Motor neuron (in vitro differentiated cells): Measurements from ENCODE around the gene LIAS. TPM values are rescaled to one million over a fixed set of nuclear protein-coding genes. Genes with fewer than 3 reads are reported as not detected.
"Not testable (repeated sequence)": the region's sequence is repeated elsewhere in the genome, so short reads cannot be mapped to it uniquely, and the experiment has no call there.

Source experiments
- ATAC-seq, 8 experiments: fragments of 200-7000 bp; cut with Tn5 transposase; replicated peaks in 6 of 8; 2 replicates each; pipeline ENCODE4 v1.8.0; 2021; ENCODE audit warnings: mild to moderate bottlenecking in 8 of 8, moderate library complexity in 8 of 8
- H3K27ac ChIP-seq, 2 donors: fragments of 250-450 bp; sonication (Bioruptor Pico); 2 replicates each; pipeline ENCODE4 v1.9.0; 2021; ENCODE audit warnings: antibody characterized with exemption in 2 of 2, mild to moderate bottlenecking in 2 of 2, moderate library complexity in 1 of 2
- H3K4me1 ChIP-seq, 2 donors: fragments of 250-450 bp; sonication (Bioruptor Pico); replicated peaks in 1 of 2; 2 replicates each; pipeline ENCODE4 v1.6.1; 2021; ENCODE audit warnings: antibody characterized with exemption in 2 of 2, mild to moderate bottlenecking in 2 of 2, moderate library complexity in 1 of 2
- H3K4me3 ChIP-seq, 5 donors: fragments of 250-450 bp; sonication (Bioruptor Pico); 2 replicates each; pipeline ENCODE4 v1.9.0; 2021; ENCODE audit warnings: antibody characterized with exemption in 5 of 5, mild to moderate bottlenecking in 5 of 5, moderate library complexity in 4 of 5
- WGBS, 10 experiments: fragments of 450-650 bp; shearing (Covaris generic); methylation state at CpG; one replicate each; pipeline ENCODE4 v1.0.0; 2022; 5-methylcytosine and 5-hydroxymethylcytosine counted together
- in situ Hi-C, 9 experiments: fragments of 400-800 bp; cut with MboI; loops; one replicate each; pipeline ENCODE4 v1.15.0; 2021; ENCODE audit warnings: low sequenced_read_pairs in 9 of 9, low pct_unique_long_range_greater_than_20kb in 2 of 9; ENCODE audit not compliant: unreplicated experiment in 9 of 9
- total RNA-seq, 8 experiments: library from RNA; unstranded; fragments of 300-600 nt; gene quantifications; 2 replicates each; pipeline versions ENCODE4 v1.2.3 to v1.2.4, GENCODE V29; 2022

Gene LIAS
- 10 to 100 TPM; 15.1 to 35.0 (median 21.6) TPM for total RNA-seq

GRCh38 chr4:39458505-39459300, at the start of gene LIAS, which contains the start of gene RPL9:
Gene LIAS (plus strand): TSS chr4:39459056. CDS start chr4:39459118, 62 bp downstream.
Gene RPL9 (minus strand): TSS chr4:39458922. CDS start chr4:39458439, 483 bp downstream.
- WGBS, 10 experiments: 0 to 2% (median 0%) methylated on average over 5 to 35 of the region's 55 CpGs; no CpG with 5 or more reads in 3 of the 10 experiments
- Histone ChIP-seq H3K4me3 (peak within 1 kb of the TSS; percentile 72 to 98 (median 79)), H3K27ac (peak within 1 kb of the TSS; percentile 77 to 91), H3K4me1 (peaks cover 14 to 15% of the 10 kb centered on the region in 2 donors)
- ATAC-seq: peak; percentile 85 to 98 (median 96)
- in situ Hi-C loops: loop anchor here in 2 of 9 experiments (25.0 kb wide), 1 partner anchor 504 kb away; no protein-coding TSS in a partner anchor

- H3K4me1 ChIP-seq: peaks cover 3 to 6% of the 10 kb centered on the region in 2 donors
- H3K4me3 ChIP-seq: no peak overlapping the region
- no peak for ATAC-seq
- H3K27ac ChIP-seq: no peak overlapping the region
- WGBS, 10 experiments: 17 to 94% (median 80%) methylated on average over 2 to 5 of the region's 5 CpGs
- in situ Hi-C loops: no loop called here
Measured at GRCh38 chr4:39410415-39410814, 48.4 kb upstream of the LIAS start.

GRCh38 chr4:39411561-39411960, 47.3 kb upstream of the LIAS start:
- 75 to 100% (median 96%) methylated on average over 1 to 7 of the region's 8 CpGs; no CpG with 5 or more reads in 5 of the 10 experiments for WGBS, 10 experiments
- in situ Hi-C loops, ATAC-seq, H3K4me1 ChIP-seq, H3K27ac ChIP-seq, H3K4me3 ChIP-seq: not testable (repeated sequence)

GRCh38 chr4:39415678-39416283, 43.1 kb upstream of the LIAS start:
- ATAC-seq: no peak
- H3K4me1 ChIP-seq: no peaks in the 10 kb centered on the region
- in situ Hi-C loops: no loop called here

GRCh38 chr4:39422247-39422646, 36.6 kb upstream of the LIAS start:
- Histone ChIP-seq H3K27ac (no peak overlapping the region), H3K4me1 (no peaks in the 10 kb centered on the region), H3K4me3 (no peak overlapping the region)
- ATAC-seq: no peak
- WGBS, 10 experiments: 66 to 100% (median 87%) methylated on average over 1 to 3 of the region's 3 CpGs; no CpG with 5 or more reads in 2 of the 10 experiments
- in situ Hi-C loops: no loop called here

More at GRCh38 chr4:39415678-39416283, 43.1 kb upstream of the LIAS start:
- H3K27ac ChIP-seq: no peak overlapping the region
- H3K4me3 ChIP-seq: no peak overlapping the region
- 10 to 100% (median 84%) methylated on average over 1 to 2 of the region's 2 CpGs; no CpG with 5 or more reads in 1 of the 10 experiments for WGBS, 10 experiments

GRCh38 chr4:39425297-39425696, 33.6 kb upstream of the LIAS start:
- 33 to 100% (median 70%) methylated on average over 1 of the region's 1 CpG; no CpG with 5 or more reads in 4 of the 10 experiments for WGBS, 10 experiments
- H3K4me1 ChIP-seq, H3K4me3 ChIP-seq, H3K27ac ChIP-seq, in situ Hi-C loops, ATAC-seq: not testable (repeated sequence)

- Histone ChIP-seq H3K4me1 (peaks cover 0 to 3% of the 10 kb centered on the region in 2 donors), H3K4me3 (no peak overlapping the region), H3K27ac (no peak overlapping the region)
- 100% methylated on average over 1 of the region's 1 CpG; no CpG with 5 or more reads in 4 of the 10 experiments for WGBS, 10 experiments
- in situ Hi-C loops: no loop called here
- ATAC-seq: no peak
Measured at GRCh38 chr4:39426728-39427127, 32.1 kb upstream of the LIAS start.

- ATAC-seq: peak in 4 of 8 experiments; percentile 9 to 65 (median 43)
- WGBS, 10 experiments: 18 to 92% (median 82%) methylated on average over 2 to 10 of the region's 10 CpGs
- in situ Hi-C loops: no loop called here
- Histone ChIP-seq H3K4me1 (peaks cover 0 to 3% of the 10 kb centered on the region in 2 donors), H3K4me3 (no peak overlapping the region), H3K27ac (no peak overlapping the region)
Measured at GRCh38 chr4:39427520-39428114, 31.2 kb upstream of the LIAS start.

- H3K27ac ChIP-seq: no peak overlapping the region
- WGBS, 10 experiments: 14 to 73% (median 51%) methylated on average over 1 to 4 of the region's 4 CpGs; no CpG with 5 or more reads in 1 of the 10 experiments
Measured at GRCh38 chr4:39429476-39430334, 29.2 kb upstream of the LIAS start.

GRCh38 chr4:39433878-39434492, 24.9 kb upstream of the LIAS start:
- peaks cover 0 to 3% of the 10 kb centered on the region in 2 donors for H3K4me1 ChIP-seq
- 76 to 100% (median 90%) methylated on average over 1 to 7 of the region's 11 CpGs; no CpG with 5 or more reads in 1 of the 10 experiments for WGBS, 10 experiments
- H3K4me3 ChIP-seq: no peak overlapping the region
- H3K27ac ChIP-seq: no peak overlapping the region
- ATAC-seq: no peak
- in situ Hi-C loops: no loop called here

More at GRCh38 chr4:39429476-39430334, 29.2 kb upstream of the LIAS start:
- ATAC-seq: peak in 5 of 8 experiments; percentile 33 to 81 (median 66)
- in situ Hi-C loops: no loop called here
- H3K4me3 ChIP-seq: no peak overlapping the region
- peaks cover 0 to 3% of the 10 kb centered on the region in 2 donors for H3K4me1 ChIP-seq

GRCh38 chr4:39435659-39436563, 22.9 kb upstream of the LIAS start:
- in situ Hi-C loops: no loop called here
- no peak overlapping the region for H3K4me3 ChIP-seq
- H3K27ac ChIP-seq: no peak overlapping the region
- WGBS, 10 experiments: 17 to 77% (median 45%) methylated on average over 1 to 7 of the region's 7 CpGs; no CpG with 5 or more reads in 1 of the 10 experiments
- H3K4me1 ChIP-seq: no peaks in the 10 kb centered on the region
- ATAC-seq: peak in 3 of 8 experiments; percentile 45 to 56 (median 46)
